DMS53 (cell line): ENCODE measurements around the gene CCDC27.
A peak's percentile ranks its signal among the peaks of the same experiment; 100 is the strongest.
"Not testable (repeated sequence)": the region's sequence is repeated elsewhere in the genome, so short reads cannot be mapped to it uniquely, and the experiment has no call there.

Experiments
- DNase-seq: peaks from one replicate; lab custom pipeline; 2025; lab: John Stamatoyannopoulos, UW

The CCDC27 gene

DNA sequence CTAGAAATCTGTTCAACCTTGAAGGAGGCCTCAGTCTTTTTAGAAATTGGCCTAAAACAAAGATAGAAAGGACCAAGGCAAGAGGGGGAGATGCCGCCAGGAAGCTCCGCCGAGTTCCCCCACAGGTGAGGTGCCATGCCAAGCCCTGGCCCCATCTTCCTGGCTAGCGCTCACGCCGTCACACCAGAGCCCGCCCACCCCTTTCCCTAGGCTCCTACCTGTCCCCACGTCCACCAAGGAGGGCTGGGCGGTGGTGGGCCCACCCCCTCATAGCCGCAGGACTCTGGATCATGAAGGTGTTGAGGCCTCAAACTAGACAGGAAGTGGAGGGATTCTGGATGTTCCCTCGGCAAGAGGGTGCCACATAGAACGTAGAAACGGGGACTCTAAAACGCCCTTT lies 15.5 kb upstream of the CCDC27 start:
- no peak for DNase-seq

DNA sequence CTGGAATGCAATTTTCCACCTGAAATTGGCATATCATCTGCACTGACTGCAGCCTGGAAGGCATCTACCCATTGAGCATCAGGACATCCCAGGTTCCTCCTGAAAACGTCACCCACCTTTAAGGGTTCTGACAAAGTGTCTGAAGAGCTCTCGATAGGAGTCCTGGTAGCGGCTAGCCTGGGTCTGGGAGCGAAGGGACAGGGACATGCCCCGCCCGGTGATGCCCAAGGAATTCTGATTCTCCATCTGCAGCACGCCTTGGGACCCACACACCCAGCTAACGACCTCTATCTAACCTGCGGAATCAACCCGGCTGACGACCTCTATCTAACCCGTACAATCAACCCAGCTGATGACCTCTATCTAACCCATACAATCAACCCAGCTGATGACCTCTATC lies 13.3 kb upstream of the CCDC27 start:
- DNase-seq, result no peak

DNA sequence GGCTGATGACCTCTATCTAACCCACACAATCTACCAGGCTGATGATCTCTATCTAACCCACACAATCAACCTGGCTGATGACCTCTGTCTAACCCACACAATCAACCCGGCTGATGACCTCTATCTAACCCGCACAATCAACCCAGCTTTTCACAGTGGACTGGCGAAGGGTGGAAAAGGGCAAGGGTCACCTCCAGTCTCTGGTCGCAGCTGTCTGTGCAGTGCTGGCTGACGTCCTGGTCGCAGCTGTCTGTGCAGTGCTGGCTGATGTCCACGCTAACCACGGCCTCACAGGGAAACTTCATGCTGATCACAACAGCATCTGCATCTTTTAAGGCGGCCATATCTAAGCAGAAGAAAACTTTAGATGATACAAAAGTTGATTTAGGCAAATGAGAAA lies 12.2 kb upstream of the CCDC27 start:
- no peak for DNase-seq

DNA sequence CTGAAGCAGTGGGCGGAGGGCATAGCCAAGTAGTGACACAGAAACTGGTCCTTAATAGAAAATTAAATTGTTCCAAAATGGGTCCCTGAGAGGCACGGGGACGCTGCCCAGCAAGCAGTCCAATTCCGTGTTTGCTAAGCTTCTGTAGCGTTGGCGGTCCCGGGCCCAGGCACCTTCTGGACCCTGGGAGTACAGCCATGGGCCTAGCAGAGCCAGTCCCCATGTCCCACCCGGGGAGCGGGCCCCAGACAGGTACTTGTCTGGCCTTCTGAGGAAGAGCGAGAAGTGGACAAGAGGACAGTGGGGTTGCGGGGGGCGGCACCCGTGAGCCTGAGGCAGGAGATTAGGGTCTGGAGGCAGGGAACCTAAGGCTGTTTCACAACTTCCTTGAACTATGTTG lies 11.5 kb upstream of the CCDC27 start:
- DNase-seq, result no peak

DNA sequence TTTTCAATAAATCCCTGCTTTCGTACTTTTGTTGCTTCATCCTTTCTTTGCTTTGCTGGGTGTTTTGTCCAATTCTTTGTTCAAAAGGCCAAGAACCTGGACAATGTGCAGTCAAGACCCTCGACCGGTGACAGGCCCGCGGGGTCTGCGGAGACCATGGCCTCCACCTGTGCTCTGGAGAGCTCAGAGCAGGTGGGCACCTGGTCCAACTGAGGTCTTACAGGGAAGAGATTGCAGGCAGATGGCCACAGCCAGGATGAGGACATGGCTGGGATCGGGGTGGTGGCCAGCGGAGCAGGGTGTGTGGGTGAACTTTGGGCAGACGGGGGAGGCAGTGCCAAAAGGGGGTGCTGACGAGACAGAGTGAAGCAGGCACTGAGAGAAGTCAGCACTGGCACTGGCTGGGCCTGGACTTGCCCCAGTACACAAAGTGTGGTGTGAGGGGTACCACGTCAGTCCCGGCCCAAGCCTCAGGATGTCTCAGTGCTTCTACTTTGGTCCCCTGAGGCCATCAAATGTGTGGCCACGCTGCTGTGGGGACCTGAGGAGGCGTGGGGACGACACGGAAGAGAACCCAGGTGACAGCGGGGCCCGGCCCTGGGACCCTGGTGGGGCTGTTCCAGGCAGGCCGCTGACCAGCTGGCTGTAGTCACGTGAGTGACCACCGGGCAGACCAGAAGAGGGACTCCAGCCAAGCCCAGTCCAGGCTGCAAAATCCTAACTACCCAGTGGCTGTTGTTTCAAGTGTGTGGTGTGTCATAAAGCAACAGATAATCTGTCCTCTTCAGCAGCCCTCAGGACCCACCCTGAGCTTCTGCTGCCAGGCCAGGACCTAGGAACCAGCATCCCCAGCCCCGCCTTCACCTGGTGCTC lies 10.4 kb upstream of the CCDC27 start:
- no peak for DNase-seq

DNA sequence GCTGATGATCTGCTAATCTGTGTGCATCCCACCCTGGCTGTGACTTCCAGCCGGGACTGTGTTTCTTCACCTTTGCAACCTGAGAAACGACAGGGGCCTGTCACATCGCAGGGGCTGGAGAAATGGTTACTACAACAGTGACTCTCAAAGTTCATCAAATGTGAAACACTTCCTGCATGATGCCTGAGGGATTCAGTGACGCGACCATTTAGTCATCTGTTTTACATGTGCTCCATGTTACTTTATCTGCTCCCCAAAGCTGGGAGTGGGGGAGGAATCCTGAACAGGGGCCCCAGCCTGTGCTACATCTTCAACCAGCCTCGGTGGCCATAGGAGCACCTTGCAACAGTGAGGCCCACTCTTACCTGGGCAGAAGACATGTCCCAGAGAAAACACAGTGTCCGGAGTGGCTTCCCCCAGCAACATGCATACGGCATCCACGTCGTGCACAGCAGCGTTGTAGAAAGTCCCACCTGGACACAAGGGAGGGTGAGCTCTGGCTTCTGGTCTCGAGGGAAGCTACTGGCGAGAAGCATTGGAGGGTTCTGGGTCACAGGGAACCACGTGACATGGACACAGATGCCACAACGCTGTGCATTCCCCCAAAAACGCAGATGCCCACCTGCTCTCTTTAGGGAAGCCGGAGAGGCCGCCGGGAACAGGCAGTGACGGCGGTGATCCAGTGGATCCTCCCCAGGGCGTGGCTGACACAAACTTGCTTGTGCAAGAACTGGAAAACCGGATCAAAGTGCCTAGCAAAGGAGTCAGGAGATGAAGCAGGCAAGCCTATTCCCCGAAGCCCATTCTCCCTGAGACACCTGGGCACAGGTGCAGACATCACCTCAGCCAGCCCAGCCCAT lies 9.6 kb upstream of the CCDC27 start:
- no peak for DNase-seq

DNA sequence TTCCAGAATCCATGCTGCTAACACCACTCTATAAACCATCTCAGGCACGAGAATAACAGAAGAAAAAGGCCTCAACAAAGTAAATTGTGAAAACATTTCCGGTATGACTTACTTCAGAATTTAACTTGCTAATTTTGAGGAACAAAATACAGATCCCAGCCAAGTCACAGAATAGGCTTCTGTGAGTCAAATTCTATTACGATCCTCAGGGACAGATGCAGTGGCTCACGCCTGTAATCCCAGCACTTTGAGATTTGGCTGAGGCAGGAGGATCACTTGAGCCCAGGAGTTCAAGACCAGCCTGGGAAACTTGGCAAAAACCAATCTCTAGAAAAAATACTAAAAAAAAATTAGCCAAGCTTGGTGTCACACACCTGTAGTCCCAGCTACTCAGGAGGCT lies 8.8 kb upstream of the CCDC27 start:
- DNase-seq, result no peak

DNA sequence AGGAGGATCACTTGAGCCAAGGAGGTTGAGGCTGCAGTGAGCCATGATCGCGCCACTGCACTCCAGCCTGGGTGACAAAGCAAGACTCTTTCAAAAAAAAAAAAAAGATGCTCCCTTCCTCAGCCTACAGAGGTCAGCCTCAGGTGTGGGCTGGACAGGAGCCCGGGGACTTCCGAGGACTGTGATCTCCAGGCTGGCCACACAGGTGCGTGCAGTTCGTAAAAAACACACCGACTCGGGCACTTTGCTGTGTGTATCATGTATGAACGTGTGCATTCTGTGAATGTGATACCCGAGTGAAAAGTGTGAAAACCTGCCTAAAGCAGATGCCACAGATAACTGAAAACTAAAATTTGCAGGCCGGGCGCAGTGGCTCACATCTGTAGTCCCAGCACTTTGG lies 8.4 kb upstream of the CCDC27 start:
- no peak for DNase-seq

DNA sequence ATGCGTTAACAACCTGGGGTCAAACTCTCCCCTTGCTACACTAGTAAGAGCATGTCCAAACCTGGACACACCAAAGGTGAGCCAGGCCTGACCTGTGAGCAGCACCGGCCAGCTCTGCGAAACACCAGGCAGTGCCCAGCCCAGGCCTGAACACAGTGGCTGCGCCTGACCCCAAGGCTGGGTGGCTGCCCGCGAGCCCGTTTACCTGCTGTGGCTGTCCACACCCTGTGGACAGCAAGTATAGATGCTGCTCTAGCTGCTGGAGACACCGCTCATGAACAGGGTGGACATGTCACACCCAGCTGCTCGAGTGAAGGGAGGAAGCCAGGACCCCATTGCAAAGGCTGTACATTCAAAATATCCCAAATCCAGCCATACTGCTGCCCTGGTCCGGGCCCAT lies 7.6 kb upstream of the CCDC27 start:
- DNase-seq, result no peak

DNA sequence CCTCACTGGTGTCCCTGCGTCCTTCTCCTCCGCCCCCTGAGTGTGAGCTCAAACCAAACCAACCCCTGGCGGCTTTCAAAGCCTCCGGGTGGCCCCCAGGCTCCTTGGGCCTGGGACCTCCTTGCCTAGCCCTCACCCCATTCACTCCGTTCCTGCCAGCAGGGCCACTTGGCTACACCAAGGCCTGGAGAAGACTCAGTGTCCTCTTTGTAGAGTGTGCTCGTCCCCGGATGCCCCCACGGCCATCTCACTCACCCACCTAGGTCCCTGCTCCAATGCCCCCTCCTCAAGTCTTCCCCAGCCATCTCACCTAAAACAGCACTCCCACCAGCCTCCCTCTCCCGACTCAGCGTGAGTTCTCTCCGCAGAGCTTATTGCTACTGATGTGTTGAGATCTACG lies 7.2 kb upstream of the CCDC27 start:
- DNase-seq, result no peak

DNA sequence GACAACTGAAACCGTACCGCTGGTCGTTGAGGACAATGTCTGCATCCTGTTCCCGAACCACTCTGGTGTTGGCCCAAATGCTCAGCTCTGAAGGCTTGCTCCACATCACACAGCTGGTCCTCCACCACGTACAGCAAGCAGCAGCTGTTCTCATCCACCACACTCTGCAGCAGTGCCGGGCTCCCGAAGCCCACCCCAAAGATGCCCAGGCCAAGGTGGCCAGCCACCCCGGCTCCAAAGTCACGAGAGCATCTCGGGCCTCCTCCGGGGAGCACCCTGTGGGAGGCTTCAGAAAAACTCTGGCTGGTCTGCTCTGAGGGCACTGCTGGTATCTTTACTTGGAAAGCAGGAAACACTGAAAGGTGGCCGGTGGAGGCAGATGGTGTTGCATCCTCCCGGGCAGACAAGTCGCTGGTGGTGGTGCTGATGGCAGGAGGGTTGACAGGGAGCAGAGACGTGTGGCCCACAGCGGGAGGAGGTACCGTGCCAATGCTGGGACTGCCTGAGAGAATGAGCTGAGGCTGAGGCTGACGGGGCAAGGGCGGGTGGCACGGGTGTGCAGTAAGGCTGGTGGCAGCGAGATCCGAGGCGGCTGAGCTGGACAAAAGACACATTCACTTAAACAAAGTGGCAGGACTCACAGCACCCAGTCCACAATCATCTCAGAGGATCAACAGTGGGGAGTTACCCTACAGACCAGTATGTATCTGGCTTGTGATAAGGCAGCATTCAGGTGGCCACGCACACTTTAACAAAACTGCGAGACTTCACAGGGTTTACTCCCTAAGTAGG lies 6.5 kb upstream of the CCDC27 start:
- DNase-seq, result no peak

DNA sequence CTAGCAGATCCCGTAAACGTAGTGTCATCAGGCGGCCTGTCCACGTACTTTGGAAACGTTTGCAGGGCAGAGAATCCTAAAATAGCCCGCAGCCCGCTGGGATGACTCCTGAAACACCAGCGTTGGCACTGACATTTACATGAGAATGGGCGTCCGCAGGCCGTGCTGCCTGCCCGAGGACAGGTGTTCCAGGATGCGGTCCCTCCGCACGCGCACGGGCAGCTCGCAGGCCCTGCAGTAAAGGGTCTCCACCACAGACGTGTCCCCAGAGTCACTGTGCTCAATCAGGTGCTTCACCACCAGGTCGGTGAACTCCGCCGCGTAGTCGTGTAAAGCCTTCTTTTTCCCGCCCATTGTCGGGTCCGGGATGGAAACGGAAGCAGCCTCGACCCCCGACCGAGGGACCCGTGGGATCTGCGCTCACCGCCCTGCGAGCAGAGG lies 5.8 kb upstream of the CCDC27 start:
- DNase-seq, result peak; percentile 29

DNA sequence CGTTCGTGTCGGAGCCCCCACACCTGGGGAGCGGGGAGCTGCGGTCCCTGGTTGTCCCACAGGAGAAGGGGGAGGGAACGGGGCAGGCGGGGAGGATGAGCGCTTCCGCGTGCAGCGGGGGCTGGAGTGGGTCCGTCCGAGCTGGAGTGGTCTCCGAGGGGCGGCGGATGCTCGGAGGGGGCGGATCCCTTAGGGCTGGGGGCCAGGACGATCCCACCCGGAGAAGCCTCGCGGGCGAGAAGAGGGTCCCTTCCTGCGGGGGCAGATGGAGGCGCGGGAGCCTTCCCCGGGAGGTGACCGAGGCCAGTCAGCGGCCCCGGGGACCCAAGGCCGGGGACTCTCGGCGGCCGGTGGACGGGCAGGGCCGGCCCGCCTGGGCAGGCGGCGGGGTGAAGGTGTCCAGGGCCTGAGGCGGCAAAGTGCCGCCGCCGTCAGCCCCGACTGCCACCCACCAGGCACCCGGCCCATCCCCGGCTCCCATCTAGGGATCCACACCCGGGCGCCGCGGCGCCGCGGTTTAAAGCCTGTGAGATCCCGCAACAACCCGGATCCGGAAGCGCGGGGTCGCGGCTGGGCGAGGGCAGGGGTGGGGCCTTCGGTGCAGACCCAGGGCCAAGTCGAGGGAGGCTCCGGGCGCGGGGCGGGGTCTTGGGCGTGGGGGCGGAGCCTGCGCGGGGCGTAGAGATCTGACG lies 5.3 kb upstream of the CCDC27 start:
- peak; percentile 93 for DNase-seq

DNA sequence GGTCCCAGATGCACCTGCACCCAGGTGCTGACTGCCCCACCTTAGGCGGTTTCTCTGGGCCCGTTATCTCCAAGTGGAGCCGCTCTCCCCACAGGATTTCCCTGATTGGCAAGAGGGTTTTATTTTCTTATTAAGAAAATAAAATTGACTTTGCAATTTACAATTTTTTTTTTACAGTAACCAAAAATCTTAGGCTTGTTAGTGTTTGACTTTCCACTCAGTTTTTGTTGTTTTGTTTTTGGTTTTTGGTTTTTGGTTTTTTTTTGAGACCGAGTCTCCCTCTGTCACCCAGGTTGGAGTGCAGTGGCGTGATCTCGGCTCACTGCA lies 4.8 kb upstream of the CCDC27 start:
- DNase-seq, result no peak

DNA sequence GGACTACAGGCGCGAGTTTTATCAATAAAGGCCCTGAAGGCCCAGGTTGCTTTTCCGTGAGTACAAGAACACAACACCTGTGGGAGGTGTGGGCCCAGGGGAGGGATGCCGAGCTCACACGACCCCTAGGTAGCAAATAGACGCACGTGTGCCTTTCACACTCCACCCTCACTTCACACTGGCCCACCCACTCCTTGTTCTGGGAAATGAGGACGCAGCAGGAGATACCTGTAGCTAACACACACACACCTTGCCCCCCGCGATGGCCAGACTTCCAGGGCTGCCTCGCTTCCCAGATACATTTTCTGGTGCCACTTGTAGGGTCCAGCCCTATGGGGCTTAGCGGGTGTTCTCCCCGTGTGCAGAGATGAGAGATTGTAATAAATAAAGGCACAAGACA lies 4.3 kb upstream of the CCDC27 start:
- DNase-seq, result no peak

DNA sequence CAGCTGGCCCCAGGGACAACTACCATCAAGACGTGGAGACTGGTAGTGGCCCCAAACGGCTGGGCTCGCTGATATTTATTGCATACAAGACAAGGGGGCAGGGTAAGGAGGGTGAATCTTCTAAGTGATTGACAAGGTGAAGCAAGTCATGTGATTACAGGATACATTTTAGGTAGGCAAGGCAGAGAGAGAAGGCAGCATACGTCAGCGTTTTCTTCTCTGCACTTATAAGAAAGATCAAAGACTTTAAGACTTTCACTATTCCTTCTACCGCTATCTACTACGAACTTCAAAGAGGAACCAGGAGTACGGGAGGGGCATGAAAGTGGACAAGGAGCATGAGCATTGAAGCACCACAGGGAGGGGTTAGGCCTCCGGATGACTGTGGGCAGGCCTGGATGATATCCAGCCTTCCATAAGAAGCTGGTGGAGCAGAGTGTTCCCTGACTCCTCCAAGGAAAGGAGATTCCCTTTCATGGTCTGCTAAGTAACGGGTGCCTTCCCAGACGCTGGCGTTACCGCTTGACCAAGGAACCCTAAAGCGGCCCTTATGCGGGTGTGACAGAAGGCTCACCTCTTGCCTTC lies 3.8 kb upstream of the CCDC27 start:
- not testable (repeated sequence) for DNase-seq

DNA sequence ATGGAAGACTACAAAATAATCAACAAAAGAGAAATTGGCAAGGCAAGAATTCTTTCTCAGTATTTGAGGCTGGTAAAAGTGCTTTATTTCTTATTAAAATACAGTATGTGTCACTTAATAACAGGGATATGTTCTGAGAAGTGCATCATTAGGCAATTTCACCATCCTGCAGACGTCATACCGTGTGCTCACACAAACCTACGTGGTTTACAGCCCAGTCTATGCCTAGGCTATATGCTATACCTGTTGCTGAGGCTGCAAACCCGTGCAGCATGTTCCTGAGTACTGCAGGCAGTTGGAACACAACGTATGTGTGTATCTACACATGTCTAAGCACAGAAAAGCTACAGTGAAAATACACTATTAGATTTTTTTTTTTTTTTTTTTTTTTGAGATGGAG lies 2.7 kb upstream of the CCDC27 start:
- no peak for DNase-seq

DNA sequence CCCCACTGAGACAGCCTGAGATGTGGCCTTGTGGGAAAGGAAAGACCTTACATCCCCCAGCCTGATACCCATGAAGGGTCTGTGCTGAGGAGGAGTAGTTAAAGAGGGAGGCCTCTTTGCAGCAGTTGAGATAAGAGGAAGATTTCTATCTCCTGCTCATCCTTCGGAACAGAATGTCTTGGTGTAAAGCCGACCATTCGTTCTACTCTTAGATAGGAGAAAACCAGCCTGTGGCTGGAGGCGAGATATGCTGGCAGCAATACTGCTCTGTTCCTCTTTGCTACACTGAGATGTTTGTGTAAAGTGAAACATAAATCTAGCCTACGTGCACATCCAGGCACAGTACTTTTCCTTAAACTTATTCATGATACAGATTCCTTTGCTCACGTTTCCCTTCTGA lies 1.5 kb upstream of the CCDC27 start:
- no peak for DNase-seq

DNA sequence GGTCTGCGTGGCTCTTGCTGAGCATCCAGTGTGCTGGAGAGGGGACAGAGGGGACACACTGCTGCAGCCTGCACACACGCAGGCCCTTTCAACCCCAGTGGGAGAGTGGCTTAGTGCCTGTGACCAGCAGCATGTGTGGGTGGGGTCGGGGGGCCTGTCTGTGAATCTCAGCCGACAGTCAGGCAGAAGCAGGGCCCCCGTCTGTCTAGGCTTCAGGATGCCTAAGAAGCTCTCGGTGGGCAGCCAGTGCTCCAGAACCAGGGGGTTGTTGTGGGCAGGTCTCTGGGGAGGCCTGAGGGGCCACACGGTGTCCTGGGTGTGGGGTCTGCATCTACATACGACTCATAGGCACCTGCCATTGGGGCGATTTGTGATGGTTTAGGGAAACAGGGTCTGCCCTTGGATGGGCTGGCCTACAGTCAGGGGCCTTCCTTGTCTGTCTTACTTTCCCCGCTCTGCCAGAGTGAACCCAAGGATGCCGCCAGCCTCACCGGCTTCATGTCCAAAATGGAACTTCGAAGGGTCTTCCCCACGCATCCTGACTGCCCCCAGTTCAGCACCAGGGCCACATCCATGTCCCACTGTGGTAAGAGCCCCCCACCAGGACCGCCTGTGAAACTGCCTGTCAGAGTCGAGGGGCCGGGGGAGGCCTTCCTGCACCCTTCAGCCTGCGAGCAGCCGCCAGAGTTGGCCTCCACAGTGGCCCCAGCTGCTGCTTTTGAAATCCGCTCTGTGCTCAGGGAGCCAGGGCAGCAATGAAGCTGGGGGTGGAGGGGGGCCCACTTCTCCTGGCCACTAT lies 1.6 kb downstream of the CCDC27 start:
- no peak for DNase-seq

DNA sequence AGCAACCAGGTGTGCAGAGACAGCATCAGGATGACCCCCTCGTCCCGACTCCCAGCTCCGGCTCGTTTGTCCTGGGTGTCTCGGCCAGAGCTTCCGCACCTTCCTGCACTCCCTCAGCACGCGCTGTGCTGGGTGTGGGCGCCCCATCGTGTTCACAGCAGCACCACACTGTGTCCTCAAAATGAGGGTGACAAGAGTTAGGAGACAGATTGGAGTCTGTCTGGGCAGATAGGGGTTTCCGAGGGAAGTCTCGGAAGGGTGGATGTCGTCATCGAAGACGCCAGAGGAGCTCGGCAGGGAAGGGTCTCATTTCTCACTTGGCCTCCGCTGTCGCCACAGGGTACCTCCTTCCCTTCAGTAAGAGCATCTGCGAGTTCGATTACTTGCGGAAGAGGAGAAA lies 4.1 kb downstream of the CCDC27 start:
- DNase-seq, result no peak

DNA sequence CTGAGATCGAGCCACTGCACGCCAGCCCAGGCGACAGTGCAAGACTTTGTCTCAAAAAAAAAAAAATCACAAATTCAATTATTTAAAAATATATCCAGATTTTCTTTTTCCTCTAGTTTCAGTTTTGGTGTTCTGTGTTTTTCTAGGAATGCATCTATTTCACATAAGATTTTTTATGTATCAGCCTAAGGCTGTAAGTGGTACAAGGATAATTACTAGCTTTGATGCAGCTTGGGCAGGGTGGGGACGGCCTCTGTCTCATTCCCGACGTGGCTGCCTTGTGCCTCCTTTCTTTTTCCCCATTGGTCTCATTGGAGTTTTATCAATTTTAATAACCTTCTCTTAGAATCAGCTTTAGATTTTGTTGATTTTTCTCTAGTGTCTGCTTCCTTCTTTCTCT lies 6.9 kb downstream of the CCDC27 start:
- no peak for DNase-seq
